SW 1271 (cell line): ENCODE results near the gene ARHGEF9.

ENCODE experiments used
- DNase-seq, 2 experiments: peaks; one replicate each; lab custom pipeline; 2025; lab: John Stamatoyannopoulos, UW

ARHGEF9 gene

GRCh38 chrX:63746278-63746677 lies 38.7 kb downstream of the ARHGEF9 start:
- no peak for DNase-seq

GRCh38 chrX:63744850-63745394 lies 40.1 kb downstream of the ARHGEF9 start:
- no peak for DNase-seq

- DNase-seq: no peak
These were observed 41.4 kb downstream of the ARHGEF9 start for GRCh38 chrX:63743596-63743995.

GRCh38 chrX:63740382-63740781 lies 44.6 kb downstream of the ARHGEF9 start:
- no peak for DNase-seq

- DNase-seq: no peak
These were observed 45.1 kb downstream of the ARHGEF9 start for GRCh38 chrX:63739885-63740284.

- DNase-seq: no peak
These were observed 46.3 kb downstream of the ARHGEF9 start for GRCh38 chrX:63738696-63739095.

GRCh38 chrX:63737131-63737921 lies 47.7 kb downstream of the ARHGEF9 start:
- no peak for DNase-seq

- no peak for DNase-seq
These were observed 49.1 kb downstream of the ARHGEF9 start for GRCh38 chrX:63735882-63736281.

GRCh38 chrX:63720293-63720692 lies 64.7 kb downstream of the ARHGEF9 start:
- no peak for DNase-seq

- DNase-seq: no peak
These were observed 65.4 kb downstream of the ARHGEF9 start for GRCh38 chrX:63719633-63720032.

- no peak for DNase-seq
These were observed 66.9 kb downstream of the ARHGEF9 start for GRCh38 chrX:63718010-63718694.

GRCh38 chrX:63713526-63713925 lies 71.5 kb downstream of the ARHGEF9 start:
- no peak for DNase-seq

- DNase-seq: no peak
These were observed 76.2 kb downstream of the ARHGEF9 start for GRCh38 chrX:63708801-63709200.

- DNase-seq: no peak
These were observed 82.5 kb downstream of the ARHGEF9 start for GRCh38 chrX:63702556-63702955.

GRCh38 chrX:63686878-63687714 lies 97.9 kb downstream of the ARHGEF9 start:
- DNase-seq: peak; percentile 2 to 48

GRCh38 chrX:63680423-63680822 lies 104.6 kb downstream of the ARHGEF9 start:
- no peak for DNase-seq

GRCh38 chrX:63679432-63679831 lies 105.6 kb downstream of the ARHGEF9 start:
- DNase-seq: no peak

- no peak for DNase-seq
These were observed 109.3 kb downstream of the ARHGEF9 start for GRCh38 chrX:63675716-63676115.

- no peak for DNase-seq
These were observed 111.1 kb downstream of the ARHGEF9 start for GRCh38 chrX:63673896-63674295.

- DNase-seq: no peak
These were observed 120.3 kb downstream of the ARHGEF9 start for GRCh38 chrX:63664741-63665140.

- no peak for DNase-seq
These were observed 120.9 kb downstream of the ARHGEF9 start for GRCh38 chrX:63664083-63664482.

- no peak for DNase-seq
These were observed 123.3 kb downstream of the ARHGEF9 start for GRCh38 chrX:63661676-63662075.
